EL (cell line): ENCODE results near the gene TBC1D25.
"Not testable (repeated sequence)": the region's sequence is repeated elsewhere in the genome, so short reads cannot be mapped to it uniquely, and the experiment has no call there.

ENCODE experiments used
- DNase-seq: peaks from one replicate; pipeline ENCODE4 v3.0.0-alpha.2; 2016

The TBC1D25 gene

GRCh38 chrX:48516987-48517386 lies 22.5 kb upstream of the TBC1D25 start:
- no peak for DNase-seq

GRCh38 chrX:48519481-48519880 lies 20.0 kb upstream of the TBC1D25 start:
- DNase-seq, result not testable (repeated sequence)

GRCh38 chrX:48520455-48520854 lies 19.1 kb upstream of the TBC1D25 start:
- DNase-seq, result no peak

GRCh38 chrX:48520976-48521352 lies 18.6 kb upstream of the TBC1D25 start:
- DNase-seq, result peak; percentile 3

- peak; percentile 87 for DNase-seq
These were observed 17.9 kb upstream of the TBC1D25 start, which contains the start of gene EBP for GRCh38 chrX:48521353-48522243. Gene EBP, plus strand, starts transcription at chrX:48521808. Its CDS starts 1,964 bp downstream, at chrX:48523772.

GRCh38 chrX:48522291-48522690 lies 17.2 kb upstream of the TBC1D25 start:
- no peak for DNase-seq

GRCh38 chrX:48523682-48524081 lies 15.8 kb upstream of the TBC1D25 start:
- no peak for DNase-seq

- not testable (repeated sequence) for DNase-seq
These were observed 13.7 kb upstream of the TBC1D25 start for GRCh38 chrX:48525853-48526252.

GRCh38 chrX:48530736-48531135 lies 8.8 kb upstream of the TBC1D25 start:
- DNase-seq, result no peak

- DNase-seq, result peak; percentile 65
These were observed 8.1 kb upstream of the TBC1D25 start for GRCh38 chrX:48531358-48531959.

GRCh38 chrX:48532161-48532560 lies 7.4 kb upstream of the TBC1D25 start:
- DNase-seq, result no peak

GRCh38 chrX:48533165-48533564 lies 6.3 kb upstream of the TBC1D25 start:
- DNase-seq, result no peak

- no peak for DNase-seq
These were observed 721 bp upstream of the TBC1D25 start for GRCh38 chrX:48538641-48539344.

- DNase-seq, result peak; percentile 43
These were observed 488 bp downstream of the TBC1D25 start for GRCh38 chrX:48540028-48540375.

GRCh38 chrX:48540480-48540879 lies 966 bp downstream of the TBC1D25 start:
- DNase-seq, result no peak

- no peak for DNase-seq
These were observed 1.8 kb downstream of the TBC1D25 start for GRCh38 chrX:48541140-48541814.

GRCh38 chrX:48548871-48549270 lies 9.4 kb downstream of the TBC1D25 start:
- no peak for DNase-seq

GRCh38 chrX:48555731-48556325 lies 16.3 kb downstream of the TBC1D25 start:
- DNase-seq, result not testable (repeated sequence)

- DNase-seq, result peak; percentile 73
These were observed 18.8 kb downstream of the TBC1D25 start for GRCh38 chrX:48558271-48558670.

- DNase-seq, result no peak
These were observed 20.1 kb downstream of the TBC1D25 start for GRCh38 chrX:48559636-48560035.

GRCh38 chrX:48560056-48560455 lies 20.5 kb downstream of the TBC1D25 start:
- DNase-seq, result no peak

- DNase-seq, result no peak
These were observed 21.2 kb downstream of the TBC1D25 start for GRCh38 chrX:48560681-48561080.

GRCh38 chrX:48569958-48570357 lies 30.4 kb downstream of the TBC1D25 start:
- no peak for DNase-seq
